Upper lobe of left lung (tissue), 6 donors: ENCODE results near the gene SPTBN2. TPM values are rescaled to one million over a fixed set of nuclear protein-coding genes. Genes with fewer than 3 reads are reported as not detected.
"Not testable (repeated sequence)": the region's sequence is repeated elsewhere in the genome, so short reads cannot be mapped to it uniquely, and the experiment has no call there.

Source experiments
- ATAC-seq, 2 donors: fragments of 200-7000 bp; cut with Tn5 transposase; one replicate each; pipeline ENCODE4 v1.9.1; 2022; ENCODE audit warnings: mild to moderate bottlenecking in 2 of 2, moderate library complexity in 2 of 2; ENCODE audit not compliant: low FRiP score in 2 of 2
- DNase-seq, 2 donors: peaks; one replicate each; pipeline ENCODE4 v3.0.0-alpha.2; 2019 to 2020
- H3K27ac ChIP-seq, 4 donors: fragments of 200-600 bp; sonication (generic); one replicate each; pipeline ENCODE4 v1.5.1; 2016 to 2019
- H3K27me3 ChIP-seq, 4 donors: fragments of 200-600 bp; sonication (generic); one replicate each; pipeline ENCODE4 v1.5.1; 2017 to 2019
- H3K36me3 ChIP-seq, 4 donors: fragments of 200-600 bp; sonication (generic); one replicate each; pipeline ENCODE4 v1.5.1; 2016 to 2019
- H3K4me1 ChIP-seq, 4 donors: fragments of 200-600 bp; sonication (generic); one replicate each; pipeline ENCODE4 v1.5.1; 2018 to 2019
- H3K4me3 ChIP-seq, 4 donors: fragments of 200-600 bp; sonication (generic); one replicate each; pipeline ENCODE4 v1.5.1; 2017 to 2019; ENCODE audit warnings: mild to moderate bottlenecking in 2 of 4, moderate library complexity in 1 of 4
- H3K9me3 ChIP-seq, 4 donors: fragments of 200-600 bp; sonication (generic); one replicate each; pipeline ENCODE4 v1.5.1; 2018 to 2019
- CTCF ChIP-seq, 6 experiments: fragments of 450-650 bp in 4 of 6; fragments of 200-600 bp in 2 of 6; sonication (generic) in 2 of 6; IDR thresholded peaks; one replicate each; pipeline ENCODE4 v1.5.1; 2016 to 2019; ENCODE audit warnings: antibody characterized with exemption in 6 of 6
- EP300 ChIP-seq, 4 donors: sonication (generic); formaldehyde crosslinking; IDR thresholded peaks; one replicate each; pipeline ENCODE4 v1.5.1; 2017; ENCODE audit warnings: antibody characterized with exemption in 4 of 4, control low read depth in 2 of 4
- POLR2A ChIP-seq, 4 donors: fragments of 450-650 bp; IDR thresholded peaks; one replicate each; pipeline ENCODE4 v1.5.1; 2016 to 2017; ENCODE audit warnings: antibody characterized with exemption in 4 of 4, mild to moderate bottlenecking in 2 of 4
- POLR2AphosphoS5 ChIP-seq, 2 donors: sonication (generic); formaldehyde crosslinking; IDR thresholded peaks; one replicate each; pipeline ENCODE4 v1.5.1; 2017; ENCODE audit warnings: antibody characterized with exemption in 2 of 2
- WGBS, 2 donors: methylation state at CpG; one replicate each; pipeline ENCODE4 v1.1.5; 2017 to 2018; 5-methylcytosine and 5-hydroxymethylcytosine counted together
- total RNA-seq, 6 donors: library from RNA; depleted of rRNA in 4 of 6; stranded (reverse); fragments of >200 nt in 4 of 6; gene quantifications; one replicate each; pipeline versions ENCODE4 v1.1.0 to v1.2.1, GENCODE V29; 2016 to 2021
- donor health status: DM: no; HTN: no; CAD: no; lungs with moderate emphysema.
- donor health status: DM: no; HTN: yes; CAD: no; lungs with severe emphysema.

SPTBN2 gene
- total RNA-seq, 6 donors from 2014 or later, result 9.3 to 45.1 (median 21.1) TPM

- H3K4me1 ChIP-seq, result peaks cover 11 to 17% (median 13%) of the 10 kb centered on the region in 4 donors
- no peak for TF ChIP-seq POLR2A (IDR thresholded peaks at IDR 0.05)
- no peak for TF ChIP-seq EP300 (IDR thresholded peaks at IDR 0.05)
- TF ChIP-seq CTCF (IDR thresholded peaks at IDR 0.05), result no peak
- no peak for TF ChIP-seq POLR2AphosphoS5 (IDR thresholded peaks at IDR 0.05)
- no peaks in the 10 kb centered on the region for H3K36me3 ChIP-seq
- peaks cover 0 to 20% (median 7%) of the 10 kb centered on the region in 4 donors for H3K27me3 ChIP-seq
- no peaks in the 10 kb centered on the region for H3K9me3 ChIP-seq
- peak overlapping the region in 3 of 4 donors; percentile 54 to 60 (median 58) for H3K4me3 ChIP-seq
- DNase-seq (peak in 1 of 2 donors; percentile 88), ATAC-seq (peak; percentile 56 to 84)
- 1 to 3% methylated on average over 20 to 24 of the region's 70 CpGs for WGBS, 2 donors
- no peak overlapping the region for H3K27ac ChIP-seq
Measured at GRCh38 chr11:66727282-66728037, 1.6 kb downstream of the SPTBN2 start.

GRCh38 chr11:66725647-66726046 is 3.4 kb downstream of the SPTBN2 start:
- Histone ChIP-seq H3K36me3 (no peaks in the 10 kb centered on the region), H3K27ac (no peak overlapping the region), H3K9me3 (no peaks in the 10 kb centered on the region), H3K27me3 (peaks cover 0 to 20% (median 7%) of the 10 kb centered on the region in 4 donors), H3K4me3 (no peak overlapping the region), H3K4me1 (peaks cover 11 to 17% (median 13%) of the 10 kb centered on the region in 4 donors)
- DNase-seq, result no peak
- WGBS, 2 donors, result 56 to 60% methylated on average over 10 of the region's 10 CpGs
- ATAC-seq, result no peak
- TF ChIP-seq CTCF (IDR thresholded peaks at IDR 0.05), result no peak
- TF ChIP-seq POLR2AphosphoS5 (IDR thresholded peaks at IDR 0.05), result no peak
- no peak for TF ChIP-seq EP300 (IDR thresholded peaks at IDR 0.05)

GRCh38 chr11:66725114-66725513 is 3.9 kb downstream of the SPTBN2 start:
- 100% methylated on average over 1 of the region's 1 CpG for WGBS, 2 donors
- no peak overlapping the region for H3K27ac ChIP-seq
- ATAC-seq (no peak), DNase-seq (no peak)
- no peaks in the 10 kb centered on the region for H3K9me3 ChIP-seq
- no peaks in the 10 kb centered on the region for H3K36me3 ChIP-seq
- H3K4me1 ChIP-seq, result peaks cover 11 to 17% (median 13%) of the 10 kb centered on the region in 4 donors
- H3K4me3 ChIP-seq, result no peak overlapping the region
- TF ChIP-seq POLR2A (IDR thresholded peaks at IDR 0.05), result no peak
- TF ChIP-seq POLR2AphosphoS5 (IDR thresholded peaks at IDR 0.05), result no peak
- no peak for TF ChIP-seq CTCF (IDR thresholded peaks at IDR 0.05)
- no peak for TF ChIP-seq EP300 (IDR thresholded peaks at IDR 0.05)
- H3K27me3 ChIP-seq, result peaks cover 0 to 20% (median 7%) of the 10 kb centered on the region in 4 donors

GRCh38 chr11:66724167-66724566 is 4.8 kb downstream of the SPTBN2 start:
- not testable (repeated sequence) for H3K9me3 ChIP-seq, H3K27ac ChIP-seq, ATAC-seq, DNase-seq, H3K4me3 ChIP-seq, H3K36me3 ChIP-seq
- Histone ChIP-seq H3K27me3 (peaks cover 0 to 20% (median 7%) of the 10 kb centered on the region in 4 donors), H3K4me1 (peaks cover 11 to 17% (median 13%) of the 10 kb centered on the region in 4 donors)
- WGBS, 2 donors, result 79 to 88% methylated on average over 5 of the region's 5 CpGs

- TF ChIP-seq POLR2A (IDR thresholded peaks at IDR 0.05), result no peak
- TF ChIP-seq POLR2AphosphoS5 (IDR thresholded peaks at IDR 0.05), result no peak
- no peak for TF ChIP-seq EP300 (IDR thresholded peaks at IDR 0.05)
- TF ChIP-seq CTCF (IDR thresholded peaks at IDR 0.05), result no peak
- H3K4me1 ChIP-seq, result peaks cover 10 to 16% (median 11%) of the 10 kb centered on the region in 4 donors
- H3K27me3 ChIP-seq, result peaks cover 0 to 19% (median 7%) of the 10 kb centered on the region in 4 donors
- no peak overlapping the region for H3K27ac ChIP-seq
- ATAC-seq (no peak), DNase-seq (no peak)
- no peak overlapping the region for H3K4me3 ChIP-seq
- H3K36me3 ChIP-seq, result no peaks in the 10 kb centered on the region
- WGBS, 2 donors, result 80 to 92% methylated on average over 5 of the region's 5 CpGs
- no peaks in the 10 kb centered on the region for H3K9me3 ChIP-seq
Measured at GRCh38 chr11:66723693-66724092, 5.3 kb downstream of the SPTBN2 start.
